Left hindlimb (tissue), 1 donor: Measurements from ENCODE around the gene MSI2.

Experiments used
- DNase-seq: peaks from one replicate; pipeline ENCODE4 v3.0.0-alpha.2; 2018

Gene MSI2

DNA sequence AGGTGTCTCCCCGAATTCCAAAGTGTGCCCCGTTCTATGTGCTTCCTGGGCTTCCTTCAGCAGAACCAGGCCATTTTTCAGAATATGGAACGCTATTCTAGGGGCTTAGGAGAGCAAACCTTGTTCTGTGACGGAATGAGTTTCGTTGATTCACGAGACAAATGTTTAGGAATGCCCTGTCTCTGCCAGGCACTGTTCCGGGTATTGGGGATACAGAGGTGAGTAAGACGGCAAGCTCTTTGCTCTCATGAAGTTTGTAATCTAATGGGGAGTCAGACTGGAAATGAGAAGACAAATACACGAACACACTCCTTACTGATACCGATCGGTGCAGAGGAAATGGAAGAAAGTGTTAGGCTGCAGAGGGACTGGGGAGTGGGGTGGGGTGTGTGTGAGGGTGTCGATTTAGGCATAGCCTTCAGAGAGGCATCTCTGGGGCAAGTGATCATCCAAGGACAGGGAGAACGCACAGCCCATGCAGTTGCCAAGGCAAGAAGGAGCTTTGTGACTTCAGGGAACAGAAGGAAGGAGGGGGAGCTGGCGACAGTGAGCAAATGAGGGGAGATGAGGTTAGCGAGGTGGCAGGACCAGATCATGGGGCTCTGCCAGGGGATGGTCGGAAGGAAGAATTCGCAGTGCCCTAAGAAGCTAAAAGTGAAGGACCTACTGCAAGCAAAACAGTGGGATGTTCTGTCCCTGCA is 189.6 kb downstream of the MSI2 start:
- DNase-seq = no peak

DNA sequence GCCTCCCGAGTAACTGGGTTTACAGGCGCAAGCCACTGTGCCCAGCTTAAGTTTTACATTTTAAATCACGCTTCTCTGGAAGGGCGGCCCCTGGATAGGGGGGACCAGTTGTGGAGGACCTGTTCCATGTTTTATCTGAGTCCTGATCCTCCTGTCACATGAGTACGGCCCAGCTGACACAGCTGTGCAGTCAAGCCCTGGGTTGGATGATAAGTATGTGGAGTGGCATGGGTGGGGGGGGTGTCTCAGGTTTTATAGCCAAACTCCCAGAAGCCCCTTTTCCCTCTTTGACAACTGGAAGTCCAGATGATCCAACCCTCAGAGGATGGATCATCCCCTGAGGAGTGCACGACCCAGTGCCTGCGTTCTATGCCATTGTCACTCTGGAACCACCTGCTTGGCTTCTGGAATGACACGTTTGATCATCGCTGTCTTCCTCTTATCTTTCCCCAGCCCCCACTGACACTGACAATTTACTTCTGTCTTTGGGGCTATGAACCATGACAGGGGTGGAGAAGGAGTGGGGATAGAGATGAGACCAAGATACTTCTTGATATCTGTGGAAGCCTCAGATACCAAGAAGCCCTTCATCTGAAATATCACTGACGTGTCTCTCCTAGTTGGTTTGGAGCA is 191.2 kb downstream of the MSI2 start:
- DNase-seq = no peak

DNA sequence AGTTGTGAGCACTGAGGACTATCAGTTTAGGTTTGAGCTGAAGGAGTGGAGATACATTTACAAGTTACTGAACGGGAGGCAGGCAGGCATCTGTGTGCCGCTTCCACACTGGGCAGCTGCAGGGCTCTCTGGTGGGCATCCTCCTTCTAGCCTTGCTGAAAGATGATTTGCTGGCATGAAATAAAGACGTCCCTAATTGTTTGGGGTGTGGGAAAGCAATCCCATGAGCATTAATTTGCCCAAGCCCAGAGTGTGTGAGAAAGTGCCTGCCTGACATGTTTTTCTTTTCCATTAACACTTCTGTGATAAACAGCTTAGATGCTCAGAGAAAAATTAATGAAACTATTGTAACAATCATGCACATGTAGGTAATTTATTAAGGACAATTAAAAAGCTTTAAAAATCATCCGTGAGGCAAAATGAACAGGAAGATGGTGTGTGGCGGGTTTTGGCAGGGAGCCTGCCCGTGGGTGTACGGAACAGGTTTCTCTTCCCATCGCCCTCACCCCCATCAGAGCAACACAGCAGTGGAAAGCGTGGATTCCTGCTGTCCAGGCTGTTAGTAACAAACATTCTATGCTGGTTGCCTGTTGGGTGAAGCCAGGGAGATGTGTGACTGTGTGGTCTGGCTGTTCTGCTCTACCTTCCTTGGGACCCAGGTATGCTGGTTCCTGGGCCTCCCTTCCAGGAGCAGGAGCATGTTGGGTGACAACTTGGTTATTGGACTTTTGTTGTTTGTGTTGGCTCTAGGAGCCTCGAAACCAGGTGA is 191.9 kb downstream of the MSI2 start:
- DNase-seq = no peak

DNA sequence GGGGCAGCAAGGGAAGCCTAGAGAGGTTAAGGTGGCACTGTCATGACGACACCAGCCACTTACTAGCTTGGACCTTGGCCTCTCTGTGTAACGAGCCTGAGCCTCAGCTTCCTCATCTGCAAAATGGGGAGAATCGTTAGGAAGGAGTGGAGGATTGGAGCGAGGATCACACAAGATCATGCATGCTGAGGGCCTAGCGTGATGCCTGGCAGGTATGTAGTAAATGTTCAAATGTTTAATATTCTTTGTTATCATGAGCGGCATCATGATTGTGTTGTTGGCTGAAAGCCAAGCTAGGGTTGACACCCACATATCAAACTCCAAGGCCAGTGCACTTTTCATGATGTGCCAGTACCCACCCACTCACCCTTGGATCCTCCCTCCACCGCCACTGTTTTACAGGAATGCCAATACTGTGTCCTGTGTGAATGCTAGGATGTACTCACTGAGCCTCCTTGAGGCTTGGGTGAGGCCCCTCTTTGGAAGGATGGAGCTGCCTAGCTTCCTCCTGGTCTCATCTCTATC is 192.5 kb downstream of the MSI2 start:
- DNase-seq = no peak

DNA sequence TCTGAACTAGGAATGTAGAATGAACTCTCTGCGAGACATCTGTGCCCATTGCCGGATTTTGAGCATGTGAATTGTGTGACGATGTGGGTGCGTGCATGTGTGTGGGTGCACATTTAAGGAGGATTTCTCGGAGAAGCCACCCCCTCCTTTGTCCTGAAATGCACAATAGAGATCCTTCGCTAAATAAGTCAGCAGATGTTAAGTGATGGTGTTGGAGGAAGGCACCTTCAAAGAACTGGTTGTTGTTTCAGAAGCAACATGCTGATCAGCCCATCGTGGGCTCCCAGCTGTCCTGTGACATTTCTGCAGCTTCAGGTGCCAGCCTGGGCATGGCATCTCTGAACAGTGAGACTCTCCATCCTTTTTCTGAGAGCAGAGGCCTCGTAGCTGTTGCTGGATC is 194.9 kb downstream of the MSI2 start:
- DNase-seq = no peak

DNA sequence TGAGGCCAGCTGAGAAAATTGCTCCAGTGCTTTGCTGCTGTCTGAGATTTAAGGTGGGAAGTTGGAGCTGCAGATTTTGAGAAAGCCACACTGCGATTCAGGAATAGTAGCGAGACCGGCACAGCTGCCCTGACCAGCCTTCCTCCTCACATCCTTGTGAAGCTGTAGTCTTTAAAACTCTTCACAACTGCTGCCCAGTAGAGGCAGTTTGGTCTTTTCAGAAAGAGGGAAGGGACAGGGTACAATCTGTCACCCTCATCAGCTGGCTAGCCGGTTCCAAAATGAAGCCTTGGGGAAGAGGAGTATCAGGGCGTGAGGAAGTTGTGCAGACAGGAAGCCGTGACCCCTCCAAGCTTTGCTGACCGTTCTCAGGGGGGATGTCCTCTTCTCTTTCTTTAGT is 195.3 kb downstream of the MSI2 start:
- DNase-seq = no peak

DNA sequence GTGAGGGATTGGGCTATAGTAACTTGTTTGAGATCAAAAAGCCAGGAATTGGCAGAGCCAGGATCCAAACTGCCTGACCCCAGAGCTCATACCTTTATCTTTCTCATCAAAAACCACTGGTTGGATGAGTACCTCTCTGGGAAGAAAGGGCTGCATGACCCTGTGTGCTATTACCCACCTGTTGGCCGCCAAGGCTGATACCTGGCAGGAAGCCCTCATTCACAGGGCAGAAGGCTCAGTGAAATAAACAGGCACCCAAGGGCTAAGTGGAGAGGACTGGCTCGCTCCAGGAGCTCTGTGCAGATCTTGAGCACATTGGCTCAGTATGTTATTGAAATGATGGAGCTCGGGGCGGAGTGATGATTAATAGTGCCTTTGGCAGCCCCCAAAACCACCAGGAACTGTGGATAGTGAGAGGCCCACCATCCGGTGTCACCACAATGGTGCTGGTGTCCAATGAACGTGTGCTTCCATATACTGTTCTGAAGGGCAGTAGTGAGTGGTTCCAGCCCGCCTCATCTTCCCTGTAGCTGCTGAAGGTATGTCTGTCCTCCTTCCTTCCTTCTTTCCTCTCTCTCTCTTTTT is 197.6 kb downstream of the MSI2 start:
- no peak for DNase-seq

DNA sequence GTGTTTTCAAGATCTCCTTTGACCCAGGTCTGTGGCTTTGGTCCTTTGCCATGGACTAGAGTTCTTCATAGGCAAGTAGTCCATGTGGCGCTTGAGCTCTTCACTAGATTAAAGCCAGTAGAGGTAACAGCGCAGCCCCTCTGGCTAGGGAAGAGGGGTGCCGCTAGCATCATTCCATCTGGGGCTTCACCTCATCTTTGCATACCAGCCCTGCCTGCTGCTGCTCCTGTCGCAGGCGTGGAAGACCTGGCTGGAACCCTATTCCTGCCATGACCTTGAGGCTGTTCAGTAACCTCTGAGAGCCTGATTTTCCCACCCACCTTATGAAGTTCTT is 198.4 kb downstream of the MSI2 start:
- no peak for DNase-seq

DNA sequence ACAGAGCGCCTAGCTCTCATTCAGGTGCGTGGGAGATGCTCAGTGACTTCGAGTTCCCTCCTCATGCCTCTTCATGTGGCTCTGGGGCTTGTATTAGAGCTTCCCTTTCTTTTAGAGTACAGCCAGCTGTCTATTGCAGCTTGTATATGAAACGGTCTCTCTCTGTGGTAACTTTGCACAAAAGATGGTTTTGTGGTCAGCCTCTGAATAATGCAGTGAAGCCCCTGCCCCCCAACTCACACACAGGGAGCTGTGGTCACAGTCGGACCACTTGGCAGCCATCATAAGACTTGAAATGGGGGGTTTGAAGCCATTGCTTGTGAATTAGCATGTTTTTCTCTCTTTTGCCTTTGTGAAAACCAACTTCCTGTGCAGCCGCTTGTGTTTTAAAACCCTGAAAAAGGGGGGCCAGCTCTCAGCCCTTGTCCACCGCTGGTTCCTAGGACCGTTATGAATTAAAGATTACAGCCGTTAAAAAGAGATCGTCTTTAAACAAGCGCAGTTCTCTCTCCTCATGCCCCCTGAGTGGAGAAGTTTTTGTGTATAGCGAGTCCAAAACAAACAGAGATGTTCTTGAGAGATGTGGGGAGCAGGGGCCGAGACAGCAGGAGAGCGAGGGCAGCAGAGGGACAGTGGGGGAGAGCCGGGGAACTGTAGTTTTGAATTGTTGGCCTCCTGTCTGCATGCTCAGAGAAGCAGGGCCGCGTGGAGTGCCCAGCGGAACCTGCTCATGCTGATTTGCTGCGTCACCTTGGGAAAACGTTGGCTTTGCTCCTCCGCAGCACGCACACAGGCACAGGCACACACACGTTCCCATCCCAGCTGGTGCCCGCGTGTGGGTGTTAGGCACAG is 199.0 kb downstream of the MSI2 start:
- DNase-seq = no peak

DNA sequence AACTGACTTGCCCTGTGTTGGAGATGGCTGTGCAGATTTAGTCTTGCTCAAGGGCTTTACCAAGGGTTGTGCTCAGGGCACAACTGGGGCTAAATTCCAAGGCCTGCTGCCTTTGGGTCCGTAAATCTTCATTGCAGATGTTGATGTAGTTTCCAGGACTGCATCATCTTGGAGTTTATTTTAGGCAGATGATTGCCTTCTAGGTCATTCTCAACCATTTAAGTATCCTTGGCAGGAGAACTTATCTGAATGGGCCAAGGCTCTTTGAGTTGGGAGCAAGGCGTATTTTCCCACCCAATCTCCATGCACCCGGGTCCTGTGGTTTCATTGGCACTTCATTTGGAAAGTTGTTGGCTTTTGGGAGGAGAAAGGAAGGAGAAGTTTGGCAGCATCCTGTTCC is 200.3 kb downstream of the MSI2 start:
- peak; percentile 49 for DNase-seq

DNA sequence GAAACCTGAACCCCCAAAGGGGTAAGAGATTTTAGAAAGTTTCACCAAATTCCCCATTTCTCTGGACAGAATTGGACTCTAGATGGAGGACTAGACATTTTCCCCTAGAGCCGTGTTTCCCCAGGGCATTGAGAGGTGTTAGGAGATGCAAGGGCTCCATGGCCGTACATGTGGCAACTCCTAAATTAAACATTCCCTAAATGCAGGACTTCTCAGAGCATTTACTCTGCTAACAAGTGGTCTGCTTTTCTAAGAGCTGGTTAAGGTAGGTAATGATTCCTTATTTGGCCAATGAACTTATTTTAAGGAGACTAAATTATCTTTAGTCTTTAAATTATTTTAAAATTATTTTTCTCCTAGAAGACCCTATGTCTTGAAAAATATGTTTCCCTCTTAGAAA is 200.9 kb downstream of the MSI2 start:
- no peak for DNase-seq

DNA sequence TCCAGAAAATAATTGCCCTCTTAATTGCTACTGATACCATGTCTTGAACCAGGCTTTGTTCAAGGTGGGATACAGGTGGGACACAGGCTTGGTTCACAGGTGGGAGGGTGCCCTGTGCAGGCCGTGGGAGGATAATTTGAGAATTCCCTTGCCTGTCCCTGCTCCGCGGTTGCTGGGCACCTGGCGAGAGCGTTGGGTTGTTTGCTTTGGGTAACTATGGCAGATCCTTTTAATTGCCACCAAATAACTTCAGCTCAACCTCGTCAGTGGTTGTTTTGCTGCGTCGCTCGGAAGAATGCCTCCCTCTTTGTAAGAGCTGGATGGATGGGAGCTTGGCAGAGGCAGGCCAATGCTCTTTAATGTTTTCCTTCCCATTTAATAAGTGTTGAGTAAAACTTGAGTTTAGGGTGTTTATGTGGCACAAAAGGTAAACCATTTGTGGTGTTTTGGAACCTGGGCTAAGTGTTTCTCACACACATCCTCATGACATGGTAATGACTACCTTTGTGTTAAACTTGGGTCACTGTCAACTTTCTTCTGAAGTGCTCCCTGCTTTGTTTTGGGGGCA is 202.5 kb downstream of the MSI2 start:
- no peak for DNase-seq

DNA sequence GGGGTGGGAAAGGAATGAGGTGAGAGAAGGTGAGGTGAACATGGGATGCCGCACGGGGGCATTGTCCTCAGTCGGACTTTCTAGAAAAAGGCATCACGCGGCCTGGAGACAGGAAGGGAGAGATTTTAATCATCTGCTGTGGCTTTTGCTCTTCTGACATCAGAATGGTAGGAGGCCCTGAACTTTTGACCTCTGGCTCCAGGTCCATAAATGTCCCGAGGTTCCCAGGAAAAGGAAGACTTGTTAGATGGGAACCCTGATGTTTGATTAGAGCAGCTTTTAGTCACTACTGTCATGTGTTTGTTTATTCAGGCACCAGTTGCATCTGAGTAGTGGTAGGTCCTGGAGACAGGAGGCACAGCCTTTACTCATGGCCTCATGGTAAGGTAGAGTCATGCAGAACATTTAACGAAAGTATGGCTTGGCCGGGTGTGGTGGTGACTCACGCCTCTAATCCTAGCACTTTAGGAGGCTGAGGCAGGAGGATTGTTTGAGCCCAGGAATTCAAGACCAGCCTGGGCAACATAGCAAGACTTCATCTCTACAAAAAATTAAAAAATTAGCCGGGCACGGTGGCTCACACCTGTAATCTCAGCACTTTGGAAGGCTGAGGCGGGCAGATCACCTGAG is 203.1 kb downstream of the MSI2 start:
- DNase-seq = no peak

DNA sequence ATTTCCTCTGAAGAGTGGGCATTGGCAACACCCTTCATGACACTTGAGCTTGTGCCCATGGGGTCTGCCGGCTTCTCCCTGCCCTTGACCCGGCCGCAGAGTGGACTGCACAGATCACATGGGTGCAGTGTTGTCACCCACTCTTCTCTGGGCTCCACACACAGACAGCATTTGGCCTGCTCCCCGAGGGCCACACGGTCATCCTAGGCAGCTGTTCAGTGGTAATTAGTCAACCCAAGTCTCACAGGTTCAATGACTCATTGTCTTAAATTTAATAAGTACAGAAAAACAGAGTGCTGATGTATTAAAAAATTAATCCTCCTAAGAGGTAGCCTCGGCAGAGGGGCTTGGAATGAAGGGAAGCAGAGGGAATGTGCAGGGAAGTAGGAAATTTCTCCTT is 204.8 kb downstream of the MSI2 start:
- no peak for DNase-seq

DNA sequence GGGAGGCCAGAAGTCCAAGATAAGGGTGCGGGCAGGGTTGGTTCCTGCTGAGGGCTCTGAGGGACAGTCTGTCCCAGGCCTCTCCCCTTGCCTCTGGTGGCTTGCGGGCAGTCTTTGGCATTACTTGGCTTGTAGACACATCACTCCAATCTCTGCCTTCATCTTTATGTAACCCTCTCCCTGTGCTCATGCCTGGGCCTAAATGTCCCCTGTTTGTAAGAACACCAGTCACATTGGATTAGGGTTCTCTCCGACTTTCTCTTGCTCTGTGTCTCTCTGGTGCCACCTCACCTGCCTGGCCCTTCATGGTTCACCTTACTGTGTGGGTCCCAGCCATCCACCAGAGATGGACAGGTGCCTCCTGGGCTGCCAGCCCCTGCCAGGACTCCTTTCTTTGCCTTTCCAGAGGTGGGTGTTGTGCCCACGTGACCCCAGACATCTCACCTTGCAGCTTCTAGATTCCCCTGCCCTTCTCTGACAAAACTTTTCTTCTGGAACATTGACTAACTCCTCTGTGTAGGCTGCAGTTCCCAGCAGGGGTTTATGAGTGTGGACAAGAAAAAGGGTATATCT is 205.8 kb downstream of the MSI2 start:
- DNase-seq = no peak

DNA sequence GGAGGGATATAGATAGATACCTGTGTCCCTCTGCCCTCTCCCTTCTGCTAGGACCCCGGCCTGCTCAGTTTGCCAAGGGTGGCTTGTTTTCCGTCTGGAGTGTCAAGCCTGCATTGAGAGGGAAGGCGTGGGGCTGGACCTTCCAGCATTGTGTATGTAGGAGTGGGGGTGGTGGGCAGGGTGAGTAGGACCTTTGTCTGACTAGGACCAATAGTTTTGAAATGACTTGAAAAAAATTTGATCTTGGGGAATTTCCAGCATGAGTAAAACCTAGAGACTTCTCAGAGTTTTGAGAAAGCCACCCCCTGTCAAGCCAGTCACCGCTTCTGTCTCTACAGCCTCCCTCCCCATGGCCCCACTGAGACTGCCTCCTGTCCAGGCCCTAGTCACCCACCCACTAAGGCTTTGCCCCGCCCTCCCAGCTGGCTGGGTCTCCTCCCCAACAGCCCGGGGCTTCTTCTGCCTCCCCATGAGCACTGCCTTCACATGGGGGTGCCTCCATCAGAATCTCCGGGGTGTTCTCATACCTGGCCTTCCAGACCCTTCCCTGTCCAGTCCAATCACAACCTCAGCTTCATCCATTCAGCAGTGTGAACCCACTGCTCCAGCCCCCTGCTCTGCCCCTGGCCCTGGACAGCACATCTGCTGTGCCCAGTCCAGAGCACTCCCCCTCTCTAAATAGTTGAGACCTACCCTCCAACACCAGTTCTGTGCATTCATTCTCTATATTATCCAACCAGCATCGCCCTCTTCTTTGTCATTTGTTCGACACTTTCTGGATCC is 207.0 kb downstream of the MSI2 start:
- DNase-seq = no peak

DNA sequence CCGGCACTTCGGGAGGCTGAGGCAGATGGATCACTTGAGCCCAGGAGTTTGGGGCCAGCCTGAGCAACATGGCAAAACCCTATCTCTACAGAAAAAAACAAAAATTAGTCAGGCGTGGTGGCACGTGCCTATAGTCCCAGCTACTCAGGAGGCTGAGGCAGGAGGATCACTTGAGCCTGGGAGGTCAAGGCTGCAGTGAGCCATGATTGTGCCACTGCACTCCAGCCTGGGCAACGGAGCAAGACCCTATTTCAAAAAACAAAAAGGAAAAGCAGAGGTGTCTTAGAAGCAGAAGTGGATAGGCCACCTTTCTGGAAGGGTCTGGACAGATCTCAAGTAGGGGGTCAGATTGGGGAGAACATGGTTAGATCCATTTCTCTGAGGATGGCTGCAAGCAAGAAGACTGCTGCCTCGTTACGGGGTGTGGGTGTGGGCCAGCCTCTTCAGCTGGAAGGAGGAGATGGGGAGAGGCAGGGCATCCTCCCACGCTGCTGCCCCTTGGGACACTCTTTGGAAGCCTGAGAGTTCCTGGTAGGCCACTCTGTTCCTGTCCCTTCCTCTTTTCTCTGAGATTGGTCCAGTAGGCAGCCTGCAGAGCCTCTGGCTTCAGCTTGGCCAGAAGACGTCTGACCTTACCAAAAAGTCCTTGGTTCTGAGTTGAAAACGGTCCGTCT is 208.0 kb downstream of the MSI2 start:
- DNase-seq = no peak

DNA sequence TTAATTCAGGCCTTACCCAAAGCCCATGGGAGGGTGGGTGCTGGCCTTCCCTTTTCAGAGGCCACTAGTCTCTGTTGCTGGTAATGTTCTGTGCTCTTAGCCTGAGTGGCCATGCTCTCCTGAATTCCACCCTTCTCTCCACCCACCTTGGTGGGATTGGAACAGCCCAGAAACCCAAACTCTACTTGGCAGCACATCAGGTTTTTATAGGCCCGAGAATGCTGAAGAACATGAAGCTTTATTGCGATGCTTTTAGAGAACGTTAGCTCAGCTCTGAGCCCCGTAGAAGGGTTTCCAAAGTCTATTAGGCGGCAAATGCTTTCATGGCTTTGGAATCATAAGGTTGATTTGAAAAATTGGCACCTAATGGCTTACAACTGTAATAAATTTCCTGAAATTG is 209.3 kb downstream of the MSI2 start:
- DNase-seq = no peak

DNA sequence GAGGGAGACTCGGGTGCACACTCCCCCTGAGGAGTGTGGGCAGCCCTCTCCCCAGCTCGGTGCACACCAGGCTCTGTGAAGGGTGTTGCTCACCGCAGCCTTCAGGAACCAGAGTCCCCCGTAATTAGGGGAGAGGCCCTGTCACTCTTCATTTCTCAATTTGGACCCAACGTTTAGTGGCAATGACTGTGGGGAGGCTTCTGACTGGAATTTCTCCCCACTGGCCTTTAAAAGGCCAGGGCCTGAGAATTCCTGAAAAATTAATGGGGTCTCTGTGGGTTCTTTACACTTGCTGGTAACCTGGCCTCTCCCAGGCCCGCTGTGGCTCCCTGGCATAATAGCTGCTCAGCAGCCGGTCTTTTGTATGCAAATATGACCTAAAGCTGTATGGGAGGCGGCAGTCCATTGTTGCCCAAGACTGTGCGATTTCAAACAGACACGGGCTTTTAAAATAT is 209.7 kb downstream of the MSI2 start:
- no peak for DNase-seq

DNA sequence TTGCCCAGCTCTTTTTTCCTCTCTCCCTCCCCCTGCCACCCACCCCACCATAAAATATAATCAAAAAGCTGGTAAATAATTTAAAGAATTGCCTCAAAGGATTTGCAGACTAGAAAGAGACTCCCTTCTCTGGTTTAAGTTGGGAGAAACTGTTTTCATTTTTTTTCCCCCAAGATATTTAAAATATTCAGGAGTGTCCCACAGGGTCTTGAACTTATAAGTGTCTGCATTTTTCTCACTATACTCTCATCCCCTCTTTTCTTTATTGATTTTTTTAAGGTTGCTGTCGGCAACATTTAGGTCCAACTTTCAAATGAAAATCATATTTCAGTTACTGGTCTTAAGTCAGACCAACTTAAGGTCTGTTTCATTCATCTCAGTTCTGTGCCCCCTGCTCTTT is 210.2 kb downstream of the MSI2 start:
- no peak for DNase-seq
